ENCODE data around the gene TTC21A. TPM values are rescaled to one million over a fixed set of nuclear protein-coding genes. Genes with fewer than 3 reads are reported as not detected.
A peak's percentile ranks its signal among the peaks of the same experiment; 100 is the strongest.

Gene TTC21A
- total RNA-seq, 2 donors from 2014 or later = 2.7 to 4.7 TPM

DNA sequence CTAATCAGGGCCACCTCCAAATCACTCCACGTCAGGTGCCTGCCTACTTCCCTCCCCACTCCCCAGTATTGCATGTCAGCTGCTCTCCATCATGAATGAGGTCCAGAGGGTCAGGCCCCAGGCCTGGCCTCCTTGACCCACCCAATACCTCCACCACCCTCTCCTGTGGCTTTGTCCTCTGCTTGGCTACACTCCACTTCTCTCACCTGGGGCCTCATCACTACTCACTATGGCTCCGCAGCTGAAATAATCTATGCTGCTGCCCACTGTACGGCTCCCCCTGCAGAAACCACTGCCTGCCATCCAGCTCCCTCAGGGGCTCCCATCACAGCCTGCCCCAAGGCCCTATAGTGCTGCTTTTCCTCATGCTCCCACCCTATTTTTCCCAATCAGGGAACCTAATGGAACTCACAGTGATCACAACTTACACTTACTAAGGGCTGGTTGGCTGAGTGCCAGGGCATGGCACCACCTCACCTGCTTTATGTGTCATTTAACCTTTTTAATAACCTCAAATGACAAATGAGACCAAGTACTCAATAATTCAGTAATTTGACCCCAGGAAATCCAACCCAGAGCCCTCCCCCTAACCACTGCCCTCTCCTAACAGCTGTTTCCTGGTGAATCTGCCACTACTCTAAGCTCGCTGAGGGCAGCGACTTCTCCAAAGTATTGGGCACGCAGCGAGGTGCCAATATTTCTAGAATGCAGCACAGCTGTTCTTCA, 2.4 kb upstream of the TTC21A start:
- Mint-ChIP-seq H3K36me3 (ENCODE audit: low read depth) (peaks cover 7% of the 10 kb centered on the region), H3K27ac (peak overlapping the region; percentile 92), H3K27me3 (no peaks in the 10 kb centered on the region), H3K9me3 (no peaks in the 10 kb centered on the region), H3K4me3 (peak overlapping the region; percentile 96), H3K4me1 (peaks cover 55% of the 10 kb centered on the region)
- no peak for ATAC-seq (replicated peaks)

DNA sequence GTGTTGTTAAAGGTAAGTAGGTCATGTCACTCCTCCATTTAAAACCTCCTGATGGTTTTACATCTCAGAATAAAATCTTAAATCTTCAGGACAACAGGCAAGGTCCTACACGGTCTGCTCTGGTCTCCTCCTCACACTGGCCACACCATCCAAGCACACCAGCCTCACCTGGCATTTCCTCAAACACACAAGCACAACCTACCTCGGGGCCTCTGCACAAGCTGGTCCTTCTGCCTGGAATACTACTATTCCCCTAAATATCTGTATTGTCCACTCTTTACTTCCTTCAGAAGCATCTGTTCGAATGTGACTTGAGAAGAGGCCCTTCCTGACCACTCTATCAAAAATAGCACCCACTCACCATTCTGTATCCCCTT, 1.8 kb upstream of the TTC21A start:
- Mint-ChIP-seq H3K4me1 (peaks cover 55% of the 10 kb centered on the region), H3K36me3 (ENCODE audit: low read depth) (peaks cover 7% of the 10 kb centered on the region), H3K4me3 (peak overlapping the region; percentile 96), H3K9me3 (no peaks in the 10 kb centered on the region), H3K27ac (peak overlapping the region; percentile 92), H3K27me3 (no peaks in the 10 kb centered on the region)
- ATAC-seq (replicated peaks) = no peak

GRCh38 chr3:39106281-39106811, 1.1 kb upstream of the TTC21A start:
- Mint-ChIP-seq H3K36me3 (ENCODE audit: low read depth) (peaks cover 7% of the 10 kb centered on the region), H3K27ac (peak overlapping the region; percentile 92), H3K4me1 (peaks cover 51% of the 10 kb centered on the region), H3K9me3 (no peaks in the 10 kb centered on the region), H3K4me3 (peak overlapping the region; percentile 96), H3K27me3 (no peaks in the 10 kb centered on the region)
- no peak for ATAC-seq (replicated peaks)

- no peaks in the 10 kb centered on the region for H3K9me3 Mint-ChIP-seq
- peak overlapping the region; percentile 96 for H3K4me3 Mint-ChIP-seq
- ATAC-seq (replicated peaks) = peak; percentile 33
- peaks cover 7% of the 10 kb centered on the region for H3K36me3 Mint-ChIP-seq (ENCODE audit: low read depth)
- peak overlapping the region; percentile 92 for H3K27ac Mint-ChIP-seq
- H3K4me1 Mint-ChIP-seq = peaks cover 46% of the 10 kb centered on the region
- no peaks in the 10 kb centered on the region for H3K27me3 Mint-ChIP-seq
Measured at GRCh38 chr3:39106851-39107387, 561 bp upstream of the TTC21A start.

DNA sequence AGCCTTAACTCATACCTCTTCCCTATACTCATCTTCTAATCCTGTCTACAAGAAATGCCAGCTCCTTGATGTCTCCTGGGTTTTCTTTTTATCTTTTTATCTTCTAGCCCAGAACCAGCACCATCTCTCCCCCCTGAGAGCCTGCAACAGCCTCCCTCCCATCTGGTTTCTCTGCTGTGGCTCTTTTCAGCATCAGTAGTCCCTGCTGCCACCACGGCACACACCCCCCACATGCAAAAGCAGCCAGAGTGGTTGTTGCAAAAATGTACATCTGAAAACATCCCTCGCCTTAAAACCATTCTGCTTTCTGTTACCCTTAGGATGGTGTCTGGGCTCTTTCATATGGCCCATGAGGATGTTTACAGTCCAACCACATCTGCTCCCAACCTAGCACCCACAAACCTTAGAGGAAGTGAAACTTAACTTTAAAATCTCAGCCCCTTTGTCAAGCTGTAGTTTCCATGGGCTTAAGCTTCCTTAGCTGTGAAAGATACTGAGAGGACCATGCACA, 775 bp downstream of the TTC21A start:
- ATAC-seq (replicated peaks) = peak; percentile 42
- peak overlapping the region; percentile 93 for H3K27ac Mint-ChIP-seq
- no peaks in the 10 kb centered on the region for H3K9me3 Mint-ChIP-seq
- H3K4me3 Mint-ChIP-seq = peak overlapping the region; percentile 96
- no peaks in the 10 kb centered on the region for H3K27me3 Mint-ChIP-seq
- peaks cover 35% of the 10 kb centered on the region for H3K4me1 Mint-ChIP-seq
- peaks cover 7% of the 10 kb centered on the region for H3K36me3 Mint-ChIP-seq (ENCODE audit: low read depth)

- peak overlapping the region; percentile 93 for H3K27ac Mint-ChIP-seq
- no peaks in the 10 kb centered on the region for H3K9me3 Mint-ChIP-seq
- H3K4me3 Mint-ChIP-seq = peak overlapping the region; percentile 96
- no peaks in the 10 kb centered on the region for H3K27me3 Mint-ChIP-seq
- no peak for ATAC-seq (replicated peaks)
- H3K4me1 Mint-ChIP-seq = peaks cover 35% of the 10 kb centered on the region
- peaks cover 7% of the 10 kb centered on the region for H3K36me3 Mint-ChIP-seq (ENCODE audit: low read depth)
Measured at GRCh38 chr3:39109086-39109485, 1.6 kb downstream of the TTC21A start.

- no peak overlapping the region for H3K4me3 Mint-ChIP-seq
- H3K9me3 Mint-ChIP-seq = no peaks in the 10 kb centered on the region
- peaks cover 32% of the 10 kb centered on the region for H3K4me1 Mint-ChIP-seq
- no peak overlapping the region for H3K27ac Mint-ChIP-seq
- ATAC-seq (replicated peaks) = no peak
- H3K27me3 Mint-ChIP-seq = no peaks in the 10 kb centered on the region
- peaks cover 7% of the 10 kb centered on the region for H3K36me3 Mint-ChIP-seq (ENCODE audit: low read depth)
Measured at GRCh38 chr3:39110041-39110639, 2.7 kb downstream of the TTC21A start.

DNA sequence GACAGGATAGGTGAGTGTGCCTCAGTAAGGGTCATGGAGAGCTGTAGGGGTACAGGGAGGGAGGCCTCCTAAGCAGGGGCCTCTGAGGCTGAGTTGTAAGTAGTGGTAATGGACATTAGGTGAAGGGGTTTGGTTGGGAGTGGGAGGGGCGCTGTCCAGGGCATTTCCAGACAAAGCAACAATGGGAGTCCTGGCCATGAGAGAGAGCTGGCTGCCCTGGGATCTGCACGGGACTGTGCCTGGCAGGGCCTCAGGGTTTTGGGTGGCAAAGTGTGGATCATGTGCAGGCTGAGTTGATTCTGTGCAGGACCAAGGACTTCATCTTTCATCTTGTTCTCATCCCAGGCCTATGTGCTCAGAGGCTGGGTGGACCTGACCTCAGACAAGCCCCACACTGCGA, 4.6 kb downstream of the TTC21A start:
- peaks cover 15% of the 10 kb centered on the region for H3K4me1 Mint-ChIP-seq
- ATAC-seq (replicated peaks) = no peak
- no peaks in the 10 kb centered on the region for H3K9me3 Mint-ChIP-seq
- H3K36me3 Mint-ChIP-seq (ENCODE audit: low read depth) = peaks cover 7% of the 10 kb centered on the region
- peak overlapping the region; percentile 44 for H3K27ac Mint-ChIP-seq
- H3K4me3 Mint-ChIP-seq = no peak overlapping the region
- H3K27me3 Mint-ChIP-seq = no peaks in the 10 kb centered on the region

DNA sequence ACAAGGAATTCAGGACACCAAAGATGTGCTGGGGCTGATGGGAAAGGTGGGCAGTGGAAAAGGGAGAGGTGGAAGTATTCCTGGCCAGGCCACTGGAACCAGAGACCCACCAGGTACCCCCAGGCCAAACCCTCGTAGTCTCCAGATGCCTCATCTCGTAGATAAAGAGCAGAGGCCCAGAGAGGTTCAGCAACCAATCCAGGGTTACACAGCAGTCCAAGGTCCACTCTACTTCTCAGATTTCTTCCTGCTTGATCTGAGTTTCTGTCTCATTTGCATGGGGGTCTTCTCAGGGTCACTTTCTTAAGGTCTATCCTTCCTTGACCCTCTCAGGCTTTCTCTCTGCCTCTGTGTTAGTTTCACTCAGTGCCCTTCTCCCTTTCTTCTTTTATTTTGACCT, 5.1 kb downstream of the TTC21A start:
- Mint-ChIP-seq H3K36me3 (ENCODE audit: low read depth) (peaks cover 7% of the 10 kb centered on the region), H3K27me3 (no peaks in the 10 kb centered on the region), H3K27ac (no peak overlapping the region), H3K9me3 (no peaks in the 10 kb centered on the region), H3K4me1 (peaks cover 15% of the 10 kb centered on the region), H3K4me3 (no peak overlapping the region)
- no peak for ATAC-seq (replicated peaks)

DNA sequence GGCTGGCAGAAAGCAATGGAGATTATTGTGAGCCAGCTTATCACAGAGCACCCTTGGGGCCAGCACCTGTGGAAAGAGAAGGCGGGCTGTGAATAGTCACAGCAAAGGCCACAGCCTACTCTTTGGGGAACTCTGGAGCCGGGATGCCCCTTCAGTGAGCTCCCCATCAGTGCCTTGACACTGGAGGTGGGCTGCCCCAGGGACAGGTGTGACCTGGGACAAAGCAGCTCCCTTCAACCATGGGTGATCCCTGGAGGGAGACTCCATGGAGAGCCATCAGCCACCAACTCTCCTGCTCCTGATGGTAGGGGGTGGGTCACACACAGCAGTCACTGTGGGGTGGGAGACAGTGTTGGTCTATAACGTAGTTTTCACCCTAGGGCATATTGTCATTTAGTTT, 5.8 kb downstream of the TTC21A start:
- H3K36me3 Mint-ChIP-seq (ENCODE audit: low read depth) = no peaks in the 10 kb centered on the region
- no peak overlapping the region for H3K4me3 Mint-ChIP-seq
- H3K27ac Mint-ChIP-seq = no peak overlapping the region
- H3K4me1 Mint-ChIP-seq = peaks cover 8% of the 10 kb centered on the region
- no peaks in the 10 kb centered on the region for H3K27me3 Mint-ChIP-seq
- no peaks in the 10 kb centered on the region for H3K9me3 Mint-ChIP-seq
- no peak for ATAC-seq (replicated peaks)

DNA sequence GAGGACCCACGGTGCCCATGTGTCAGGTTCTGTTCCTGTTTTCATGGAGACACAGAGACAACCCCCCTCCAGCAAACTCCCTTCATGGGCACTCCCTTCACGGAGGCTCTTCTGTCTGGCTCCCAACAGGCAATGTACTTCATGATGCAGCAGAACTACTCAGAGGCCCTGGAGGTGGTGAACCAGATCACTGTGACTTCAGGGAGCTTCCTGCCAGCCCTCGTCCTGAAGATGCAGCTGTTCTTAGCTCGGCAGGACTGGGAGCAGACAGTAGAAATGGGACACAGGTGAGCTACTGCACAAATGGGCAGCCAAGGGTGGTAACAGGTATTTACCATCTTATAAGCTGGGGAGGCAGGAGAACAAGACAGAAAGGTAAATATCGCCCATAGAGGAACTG, 7.0 kb downstream of the TTC21A start:
- H3K27me3 Mint-ChIP-seq = no peaks in the 10 kb centered on the region
- H3K4me3 Mint-ChIP-seq = no peak overlapping the region
- no peaks in the 10 kb centered on the region for H3K9me3 Mint-ChIP-seq
- no peak overlapping the region for H3K27ac Mint-ChIP-seq
- no peaks in the 10 kb centered on the region for H3K4me1 Mint-ChIP-seq
- H3K36me3 Mint-ChIP-seq (ENCODE audit: low read depth) = no peaks in the 10 kb centered on the region
- ATAC-seq (replicated peaks) = no peak

DNA sequence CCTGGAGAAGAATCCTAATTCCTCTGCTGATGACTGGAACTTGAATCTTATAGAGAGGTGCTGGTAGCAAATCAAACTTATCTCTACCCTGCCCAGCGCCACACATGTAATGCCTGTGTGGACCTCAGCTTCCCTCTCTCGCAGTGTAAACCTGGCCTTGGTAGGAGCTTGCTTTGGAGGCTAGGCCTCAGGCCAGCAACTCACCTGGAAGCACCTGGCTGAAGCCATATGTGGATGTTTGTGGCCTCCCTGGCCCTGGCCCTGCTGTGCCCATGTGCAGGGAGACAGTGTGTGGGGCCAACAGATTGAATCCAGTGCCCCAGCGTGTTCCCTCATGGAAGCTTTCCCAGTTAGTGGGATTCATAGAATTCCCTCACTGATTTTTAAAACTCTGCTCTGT, 8.4 kb downstream of the TTC21A start:
- no peaks in the 10 kb centered on the region for H3K36me3 Mint-ChIP-seq (ENCODE audit: low read depth)
- no peak overlapping the region for H3K4me3 Mint-ChIP-seq
- no peak for ATAC-seq (replicated peaks)
- no peaks in the 10 kb centered on the region for H3K9me3 Mint-ChIP-seq
- H3K27ac Mint-ChIP-seq = no peak overlapping the region
- H3K4me1 Mint-ChIP-seq = no peaks in the 10 kb centered on the region
- H3K27me3 Mint-ChIP-seq = no peaks in the 10 kb centered on the region

DNA sequence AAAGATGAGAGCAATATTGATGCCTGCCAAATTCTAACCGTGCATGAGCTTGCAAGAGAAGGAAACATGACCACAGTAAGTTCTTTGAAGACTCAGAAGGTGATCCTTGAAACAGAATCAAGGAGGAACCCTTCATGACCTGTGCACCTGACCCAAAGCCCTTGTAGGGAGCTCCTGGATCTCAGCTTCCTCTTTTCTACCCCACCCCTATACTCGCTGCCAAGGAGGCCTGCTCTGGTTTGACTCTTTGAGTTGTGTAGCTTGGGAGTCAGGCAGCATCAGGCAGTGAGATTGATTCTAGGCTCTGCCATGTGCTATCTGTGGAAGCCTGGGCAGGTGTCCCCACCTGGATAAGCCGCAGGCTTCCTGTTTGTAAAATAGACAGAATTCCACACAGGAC, 10.6 kb downstream of the TTC21A start:
- no peak for ATAC-seq (replicated peaks)
- Mint-ChIP-seq H3K4me3 (no peak overlapping the region), H3K27me3 (no peaks in the 10 kb centered on the region), H3K9me3 (no peaks in the 10 kb centered on the region), H3K36me3 (ENCODE audit: low read depth) (no peaks in the 10 kb centered on the region), H3K4me1 (no peaks in the 10 kb centered on the region), H3K27ac (no peak overlapping the region)

DNA sequence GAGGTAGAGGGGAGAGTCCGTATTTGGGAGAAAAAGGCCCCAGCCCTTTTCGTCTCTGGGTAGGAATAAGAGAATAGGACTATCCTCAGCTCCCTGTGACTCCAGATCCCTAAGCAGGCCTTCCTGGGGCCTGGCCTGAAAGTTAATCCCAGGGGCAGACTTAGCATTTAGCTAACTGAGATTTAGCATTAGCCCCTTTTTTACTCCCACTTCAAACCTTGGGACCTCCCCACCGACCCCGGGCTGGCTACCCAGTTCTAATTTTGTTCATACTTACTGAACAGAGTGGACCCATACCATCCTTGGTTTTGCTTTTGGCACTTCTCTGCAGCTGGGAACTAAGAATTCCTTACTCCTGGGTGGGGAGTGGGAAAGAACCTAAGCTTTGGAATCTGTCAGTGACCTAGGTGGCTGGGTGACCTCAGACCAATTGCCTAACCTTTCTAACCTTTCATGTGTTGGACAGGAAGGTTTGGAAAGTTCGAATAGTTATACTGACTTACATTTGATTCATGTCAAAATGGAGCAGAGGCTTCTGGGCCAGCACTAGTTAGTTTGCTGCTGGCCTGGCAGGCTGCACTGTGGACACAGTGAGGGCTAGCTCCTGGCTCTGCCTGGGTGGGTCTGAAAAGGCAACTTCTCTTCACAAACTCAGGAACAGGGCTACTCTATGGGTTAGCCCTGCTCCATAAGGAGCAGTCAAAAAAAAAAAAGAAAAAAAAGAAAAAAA, 11.6 kb downstream of the TTC21A start:
- H3K27me3 Mint-ChIP-seq = no peaks in the 10 kb centered on the region
- no peaks in the 10 kb centered on the region for H3K36me3 Mint-ChIP-seq (ENCODE audit: low read depth)
- ATAC-seq (replicated peaks) = no peak
- H3K27ac Mint-ChIP-seq = no peak overlapping the region
- no peaks in the 10 kb centered on the region for H3K4me1 Mint-ChIP-seq
- no peak overlapping the region for H3K4me3 Mint-ChIP-seq
- H3K9me3 Mint-ChIP-seq = no peaks in the 10 kb centered on the region

Data from activated T-helper 17 cell treated with anti-CD3 and anti-CD28 coated beads, Interleukin-2, amount 50 U/mL, for 72 hours (primary cell).